ENCODE results near the gene HMCN2.

DNA sequence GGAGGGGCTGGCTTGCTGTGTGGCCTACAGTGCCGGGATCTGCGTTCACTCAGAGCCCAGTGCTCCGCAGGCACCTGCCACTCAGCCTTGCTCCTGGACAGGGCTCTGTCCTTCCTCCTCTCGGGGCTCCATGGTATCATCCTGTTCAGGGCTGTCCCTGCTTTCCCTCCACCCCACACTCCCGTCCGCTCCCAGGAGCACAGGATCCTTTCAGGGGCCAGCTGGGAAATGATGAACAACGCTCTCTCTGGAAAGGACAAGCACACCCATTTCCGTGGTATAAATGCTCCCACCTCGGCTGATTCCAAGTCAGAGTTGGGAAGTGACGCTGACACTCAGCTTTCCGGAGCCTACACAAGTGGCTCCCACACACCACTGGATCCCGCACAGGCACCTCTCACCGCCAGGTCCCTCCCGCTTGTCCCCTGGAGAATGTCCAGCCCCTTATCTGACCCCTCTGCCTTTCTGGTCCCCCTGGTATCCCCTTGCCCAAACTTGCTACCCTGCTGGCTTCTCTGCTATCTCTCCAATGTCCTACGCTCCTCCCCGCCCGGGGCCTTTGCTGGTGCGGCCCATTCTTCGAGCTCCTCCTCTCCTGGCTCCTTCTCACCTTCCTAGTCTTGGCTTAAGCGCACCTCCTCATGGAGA, 21.3 kb downstream of the HMCN2 start:
- TF ChIP-seq, protein P1, sequence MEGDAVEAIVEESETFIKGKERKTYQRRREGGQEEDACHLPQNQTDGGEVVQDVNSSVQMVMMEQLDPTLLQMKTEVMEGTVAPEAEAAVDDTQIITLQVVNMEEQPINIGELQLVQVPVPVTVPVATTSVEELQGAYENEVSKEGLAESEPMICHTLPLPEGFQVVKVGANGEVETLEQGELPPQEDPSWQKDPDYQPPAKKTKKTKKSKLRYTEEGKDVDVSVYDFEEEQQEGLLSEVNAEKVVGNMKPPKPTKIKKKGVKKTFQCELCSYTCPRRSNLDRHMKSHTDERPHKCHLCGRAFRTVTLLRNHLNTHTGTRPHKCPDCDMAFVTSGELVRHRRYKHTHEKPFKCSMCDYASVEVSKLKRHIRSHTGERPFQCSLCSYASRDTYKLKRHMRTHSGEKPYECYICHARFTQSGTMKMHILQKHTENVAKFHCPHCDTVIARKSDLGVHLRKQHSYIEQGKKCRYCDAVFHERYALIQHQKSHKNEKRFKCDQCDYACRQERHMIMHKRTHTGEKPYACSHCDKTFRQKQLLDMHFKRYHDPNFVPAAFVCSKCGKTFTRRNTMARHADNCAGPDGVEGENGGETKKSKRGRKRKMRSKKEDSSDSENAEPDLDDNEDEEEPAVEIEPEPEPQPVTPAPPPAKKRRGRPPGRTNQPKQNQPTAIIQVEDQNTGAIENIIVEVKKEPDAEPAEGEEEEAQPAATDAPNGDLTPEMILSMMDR (IDR thresholded peaks at IDR 0.05), result no peak
- no peak for TF ChIP-seq EZH2 (IDR thresholded peaks at IDR 0.05)

Measured in neural progenitor cell (in vitro differentiated cells).